HG03469 (cell line): Measurements from ENCODE around the gene USP14.
"Not testable (repeated sequence)": the region's sequence is repeated elsewhere in the genome, so short reads cannot be mapped to it uniquely, and the experiment has no call there.

ENCODE experiments used
- ATAC-seq: cut with Tn5 transposase; IDR thresholded peaks from one replicate; pipeline ENCODE4 v1.9.1; 2021; ENCODE audit warnings: mild to moderate bottlenecking, moderate library complexity, moderate number of reproducible peaks; ENCODE audit not compliant: unreplicated experiment

USP14 gene

DNA sequence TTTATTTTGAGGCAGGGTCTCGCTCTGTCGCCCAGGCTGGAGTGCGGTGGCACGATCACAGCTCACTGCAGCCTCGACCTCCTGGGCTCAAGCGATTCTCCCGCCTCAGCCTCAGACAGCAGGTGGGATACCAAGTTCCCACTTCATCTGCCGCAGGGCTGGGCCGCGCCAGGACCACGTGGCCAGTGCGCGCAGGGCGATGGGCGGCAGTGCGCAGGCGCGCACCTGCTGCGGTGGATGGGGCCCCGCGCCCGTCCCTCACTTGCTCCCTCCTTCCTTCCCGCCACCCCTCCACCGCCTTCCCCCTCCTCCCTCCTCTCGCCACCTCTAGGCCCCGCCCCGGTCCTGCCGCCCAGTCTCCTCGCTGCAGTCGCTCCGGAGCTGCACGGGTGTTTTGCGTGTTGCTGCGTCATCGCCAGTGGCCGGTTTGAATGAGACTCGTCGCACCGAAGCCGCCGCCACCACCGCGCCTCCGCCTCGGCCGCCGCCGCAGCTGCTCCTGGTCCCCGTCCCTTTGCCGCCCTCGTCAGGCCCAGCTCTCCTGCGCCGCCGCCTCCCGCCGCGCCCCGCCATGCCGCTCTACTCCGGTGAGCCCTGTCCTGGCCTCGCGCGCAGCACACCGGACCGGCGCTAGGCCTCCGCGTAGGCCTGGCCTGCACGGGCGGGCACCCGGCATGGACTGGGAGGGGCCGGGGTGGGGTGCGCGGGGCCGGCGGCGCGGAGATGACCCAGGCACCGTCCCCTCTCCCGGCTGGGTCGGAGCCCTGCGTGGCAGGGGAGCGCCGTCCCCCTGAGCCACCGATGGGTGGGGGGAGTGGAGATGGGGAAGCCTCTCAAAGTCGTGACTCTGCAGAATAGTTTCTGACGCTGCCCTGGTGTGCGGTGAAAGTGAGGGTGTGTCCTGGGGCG, at the start of gene USP14:
USP14 (plus strand) TSS at position 430 of the 909 bp plus-strand sequence; CDS start at position 572, 142 bp downstream.
- ATAC-seq, result peak; percentile 83

GRCh38 chr18:108665-109063, 49.7 kb upstream of the USP14 start:
- not testable (repeated sequence) for ATAC-seq

DNA sequence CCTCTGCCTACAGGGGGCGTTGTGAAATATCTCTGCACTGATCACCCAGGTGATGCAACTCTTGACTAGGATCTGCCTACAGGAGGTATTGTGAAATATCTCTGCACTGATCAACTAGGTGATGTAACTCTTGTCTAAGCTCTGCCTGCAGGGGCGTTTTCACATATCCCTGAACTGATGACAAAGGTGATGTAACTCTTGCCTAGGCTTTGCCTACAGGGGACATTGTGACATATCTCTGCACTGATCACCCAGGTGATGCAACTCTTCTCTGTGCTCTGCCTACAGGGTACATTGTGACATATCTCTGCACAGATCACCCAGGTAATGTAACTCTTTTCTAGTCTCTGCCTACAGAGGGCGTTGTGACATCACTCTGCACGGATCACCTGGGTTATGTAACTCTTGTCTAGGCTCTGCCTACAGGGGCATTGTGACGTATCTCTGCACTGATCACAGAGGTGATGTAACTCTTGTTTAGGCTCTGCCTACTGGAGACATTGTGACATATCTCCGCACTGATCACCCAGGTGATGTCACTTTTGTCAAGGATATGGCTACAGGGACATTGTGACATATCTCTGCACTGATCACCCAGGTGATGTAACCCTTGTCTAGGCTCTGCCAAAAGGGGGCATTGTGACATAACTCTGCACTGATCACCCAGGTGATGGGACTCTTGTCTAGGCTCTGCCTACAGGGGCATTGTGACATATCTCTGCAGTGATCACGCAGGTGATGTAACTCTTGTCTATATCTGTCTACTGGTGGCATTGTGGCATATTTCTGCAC, 49.0 kb upstream of the USP14 start:
- ATAC-seq, result not testable (repeated sequence)

DNA sequence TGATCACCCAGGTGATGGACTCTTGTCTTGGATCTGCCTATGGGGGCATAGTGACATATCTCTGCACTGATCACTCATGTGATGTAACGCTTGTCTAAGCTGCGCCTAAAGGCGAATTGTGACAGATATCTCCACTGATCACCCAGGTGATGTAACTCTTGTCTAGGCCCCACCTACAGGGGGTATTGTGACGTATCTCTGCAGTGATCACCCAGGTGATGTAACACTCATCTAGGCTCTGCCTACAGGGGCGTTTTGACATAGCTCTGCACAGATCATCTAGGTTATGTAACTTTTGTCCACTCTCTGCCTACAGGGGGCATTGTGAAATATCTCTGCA, 48.5 kb upstream of the USP14 start:
- ATAC-seq, result not testable (repeated sequence)

DNA sequence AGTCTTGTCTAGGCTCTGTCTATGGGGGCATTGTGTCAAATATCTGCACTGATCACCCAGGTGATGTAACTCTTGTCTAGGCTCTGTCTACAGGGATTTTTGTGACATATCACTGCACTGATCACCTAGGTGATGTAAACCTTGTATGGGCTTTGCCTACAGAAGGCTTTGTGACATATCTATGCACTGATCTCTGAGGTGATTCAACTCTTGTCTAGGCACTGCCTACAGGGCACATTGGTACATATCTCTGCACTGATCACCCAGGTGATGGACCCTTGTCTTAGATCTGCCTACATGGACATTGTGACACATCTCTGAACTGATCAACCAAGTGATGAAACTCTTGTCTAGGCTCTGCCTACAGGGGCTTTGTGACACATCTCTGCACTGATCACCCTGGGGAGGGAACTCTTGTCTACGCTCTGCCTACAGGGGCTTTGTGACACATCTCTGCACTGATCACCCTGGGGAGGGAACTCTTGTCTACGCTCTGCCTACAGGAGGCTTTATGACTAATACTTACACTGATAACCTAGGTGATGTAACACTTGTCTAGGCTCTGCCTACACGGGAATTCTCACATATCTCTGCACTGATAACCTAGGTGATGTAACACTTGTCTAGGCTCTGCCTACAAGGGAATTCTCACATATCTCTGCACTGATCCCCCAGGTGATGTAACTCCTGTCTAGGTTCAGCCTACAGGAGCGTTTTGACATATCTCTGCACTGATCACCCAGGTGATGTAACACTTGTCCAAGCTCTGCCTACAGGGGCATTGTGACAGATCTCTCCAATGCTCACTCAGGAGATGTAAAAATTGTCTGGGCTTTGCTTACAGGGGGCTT, 47.8 kb upstream of the USP14 start:
- not testable (repeated sequence) for ATAC-seq

GRCh38 chr18:111306-112014, 46.9 kb upstream of the USP14 start:
- no peak for ATAC-seq

DNA sequence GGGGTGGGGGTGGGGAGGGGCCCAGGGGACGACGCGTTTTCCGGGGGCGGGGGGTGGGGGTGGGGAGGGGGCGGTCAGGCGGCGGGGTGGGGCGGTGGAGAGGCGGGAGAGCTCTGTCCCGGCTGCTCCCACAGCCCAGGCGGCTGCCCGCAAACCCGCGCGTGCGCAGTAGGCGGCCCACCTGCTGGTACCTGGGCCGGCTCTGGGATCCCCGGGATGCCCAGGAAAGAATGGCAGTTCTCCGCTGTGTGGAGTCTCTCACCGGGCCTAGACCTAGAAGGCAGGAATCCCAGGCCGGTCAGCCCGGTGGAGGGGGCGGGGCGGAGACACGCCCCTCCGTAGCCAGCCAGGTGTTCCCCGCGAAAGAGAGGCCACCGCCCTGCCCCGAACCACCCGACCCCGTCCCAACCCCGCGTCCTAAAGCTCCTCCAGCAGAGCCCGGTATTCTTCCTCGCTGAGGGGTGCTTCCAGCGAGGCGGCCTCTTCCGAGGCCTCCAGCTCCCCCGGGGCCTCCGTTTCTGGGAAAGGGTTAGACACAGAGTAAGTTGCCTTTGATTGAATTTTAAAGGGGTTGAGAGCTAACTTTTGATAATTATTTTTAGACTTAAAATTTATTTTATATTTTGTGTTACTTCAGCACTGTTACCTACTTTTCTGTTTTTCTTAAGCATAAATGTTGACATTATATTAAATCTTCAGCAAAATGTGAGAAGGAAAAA, 46.2 kb upstream of the USP14 start:
- not testable (repeated sequence) for ATAC-seq

DNA sequence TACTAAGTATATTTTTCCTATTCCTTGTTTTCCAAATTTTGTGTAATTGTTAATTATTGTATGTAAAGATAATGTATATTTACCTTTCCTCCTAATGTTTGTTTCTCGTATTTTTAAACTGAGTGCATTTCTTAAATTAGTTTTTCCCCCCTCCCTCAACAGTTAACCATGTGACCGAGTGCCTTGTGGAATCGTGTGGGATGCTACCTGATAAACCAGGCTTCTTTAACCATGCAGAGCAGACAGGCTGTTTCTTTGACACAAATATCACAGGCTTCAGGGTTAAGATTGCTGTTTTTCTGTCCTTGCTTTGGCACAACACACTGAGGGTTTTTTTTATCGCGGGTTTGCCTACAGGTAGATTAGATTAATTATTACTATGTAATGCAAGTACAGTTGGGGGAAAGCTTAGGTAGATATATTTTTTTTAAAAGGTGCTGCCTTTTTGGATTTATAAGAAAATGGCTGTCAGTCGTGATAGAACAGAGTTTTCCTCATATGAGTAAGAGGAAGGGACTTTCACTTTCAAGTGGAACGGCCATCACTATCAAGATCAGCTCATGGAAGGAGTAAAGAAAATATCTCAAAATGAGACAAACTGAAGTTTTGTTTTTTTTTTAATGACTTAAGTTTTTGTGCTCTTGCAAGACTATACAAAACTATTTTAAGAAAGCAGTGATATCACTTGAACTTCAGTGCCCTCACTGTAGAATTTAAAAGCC, 37.7 kb upstream of the USP14 start:
- not testable (repeated sequence) for ATAC-seq

DNA sequence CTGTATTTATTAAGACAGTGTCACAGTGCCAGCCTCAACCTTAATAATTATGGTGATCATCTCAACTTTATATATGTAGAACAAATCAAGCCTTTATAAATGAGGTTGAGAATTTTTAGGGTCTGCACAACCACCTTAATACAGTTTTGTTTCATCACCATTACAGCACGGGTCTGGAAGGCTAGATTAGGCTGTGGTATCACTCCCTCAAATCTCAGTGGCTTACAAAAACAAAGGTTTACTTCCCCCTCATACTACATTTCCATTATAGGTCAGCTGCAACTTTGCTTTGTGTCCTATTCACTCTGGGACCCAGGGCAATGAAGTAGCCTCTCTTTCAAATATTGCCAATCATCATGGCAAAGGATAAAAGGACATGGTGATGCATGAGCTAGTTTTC, 23.3 kb upstream of the USP14 start:
- ATAC-seq, result no peak

- ATAC-seq, result no peak
These were observed 21.9 kb upstream of the USP14 start for GRCh38 chr18:136433-136832.

- no peak for ATAC-seq
These were observed 21.0 kb upstream of the USP14 start for GRCh38 chr18:137327-137726.

GRCh38 chr18:140670-141266, 17.6 kb upstream of the USP14 start:
- ATAC-seq, result no peak

GRCh38 chr18:142624-143296, 15.6 kb upstream of the USP14 start:
- not testable (repeated sequence) for ATAC-seq

- ATAC-seq, result no peak
These were observed 9.5 kb upstream of the USP14 start for GRCh38 chr18:148841-149240.

DNA sequence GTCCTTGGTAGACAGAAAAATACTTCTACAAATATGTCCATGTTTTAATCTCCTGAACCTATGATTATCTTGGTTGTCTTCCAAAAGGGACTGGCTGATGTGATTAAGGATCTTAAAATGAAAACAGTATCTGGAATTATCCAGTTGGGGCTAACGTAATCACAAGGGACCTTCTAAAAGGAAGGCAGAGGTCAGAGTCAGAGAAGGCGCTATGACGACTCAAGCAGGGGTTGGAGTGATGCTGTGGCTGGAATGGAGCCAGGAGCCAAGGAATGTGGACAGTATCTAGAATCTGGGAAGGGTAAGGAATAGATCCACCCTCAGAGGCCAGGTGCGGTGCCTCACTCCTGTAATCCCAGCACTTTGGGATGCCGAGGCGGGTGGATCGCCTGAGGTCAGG, 4.2 kb upstream of the USP14 start:
- no peak for ATAC-seq

DNA sequence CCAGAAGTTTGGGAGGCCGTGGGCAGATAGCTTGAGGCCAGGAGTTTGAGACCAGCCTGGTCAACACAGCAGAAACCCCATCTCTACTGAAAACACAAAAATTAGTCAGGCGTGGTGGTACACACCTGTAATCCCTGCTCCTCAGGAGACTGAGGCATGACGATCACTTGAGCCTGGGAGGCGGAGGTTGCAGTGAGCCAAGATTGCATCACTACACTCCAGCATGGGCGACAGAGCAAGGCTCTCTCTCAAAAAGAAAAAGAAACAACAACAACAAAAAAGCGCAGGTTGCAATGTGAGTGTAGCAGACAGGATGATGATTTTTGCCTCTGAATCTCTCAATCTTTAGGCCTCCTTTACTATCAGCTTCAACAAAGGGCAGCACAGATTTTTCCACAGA, 2.7 kb upstream of the USP14 start:
- ATAC-seq, result no peak

- ATAC-seq, result no peak
These were observed 1.7 kb upstream of the USP14 start for GRCh38 chr18:156514-157230.
